ENCODE results near the gene TM2D3.
"Not testable (repeated sequence)": the region's sequence is repeated elsewhere in the genome, so short reads cannot be mapped to it uniquely, and the experiment has no call there.

The TM2D3 gene

GRCh38 chr15:101657968-101658784 is 6.0 kb upstream of the TM2D3 start:
- no peak overlapping the region for H3K9ac ChIP-seq (ENCODE audit: low read depth in 1 of 2, low read length in 2 of 2)
- no peaks in the 10 kb centered on the region for H3K9me3 ChIP-seq (ENCODE audit: control insufficient read depth in 1 of 2, low read length in 2 of 2)
- H3K4me3 ChIP-seq (ENCODE audit: low read depth in 1 of 2, low read length in 2 of 2) = no peak overlapping the region
- peaks cover 7 to 23% of the 10 kb centered on the region in 2 donors for H3K36me3 ChIP-seq (ENCODE audit: control insufficient read depth in 1 of 2, insufficient read depth in 2 of 2, low read length in 2 of 2)
- peaks cover 7 to 8% of the 10 kb centered on the region in 2 donors for H3K4me1 ChIP-seq (ENCODE audit: control insufficient read depth in 1 of 2, insufficient read depth in 2 of 2, low read length in 2 of 2)
- H3K27ac ChIP-seq (ENCODE audit: low read depth, low read length) = no peak overlapping the region
- H3K27me3 ChIP-seq (ENCODE audit: control insufficient read depth in 1 of 2, insufficient read depth in 2 of 2, low read length in 2 of 2) = no peaks in the 10 kb centered on the region

GRCh38 chr15:101657171-101657570 is 5.0 kb upstream of the TM2D3 start:
- Histone ChIP-seq H3K4me1 (ENCODE audit: control insufficient read depth in 1 of 2, insufficient read depth in 2 of 2, low read length in 2 of 2) (peaks cover 8 to 11% of the 10 kb centered on the region in 2 donors), H3K9me3 (ENCODE audit: control insufficient read depth in 1 of 2, low read length in 2 of 2) (no peaks in the 10 kb centered on the region), H3K36me3 (ENCODE audit: control insufficient read depth in 1 of 2, insufficient read depth in 2 of 2, low read length in 2 of 2) (peaks cover 7 to 23% of the 10 kb centered on the region in 2 donors), H3K27ac (ENCODE audit: low read depth, low read length) (no peak overlapping the region), H3K9ac (ENCODE audit: low read depth in 1 of 2, low read length in 2 of 2) (no peak overlapping the region), H3K4me3 (ENCODE audit: low read depth in 1 of 2, low read length in 2 of 2) (no peak overlapping the region), H3K27me3 (ENCODE audit: control insufficient read depth in 1 of 2, insufficient read depth in 2 of 2, low read length in 2 of 2) (no peaks in the 10 kb centered on the region)

- H3K9me3 ChIP-seq (ENCODE audit: control insufficient read depth in 1 of 2, low read length in 2 of 2); H3K4me3 ChIP-seq (ENCODE audit: low read depth in 1 of 2, low read length in 2 of 2); H3K27ac ChIP-seq (ENCODE audit: low read depth, low read length); H3K9ac ChIP-seq (ENCODE audit: low read depth in 1 of 2, low read length in 2 of 2); H3K27me3 ChIP-seq (ENCODE audit: control insufficient read depth in 1 of 2, insufficient read depth in 2 of 2, low read length in 2 of 2); H3K36me3 ChIP-seq (ENCODE audit: control insufficient read depth in 1 of 2, insufficient read depth in 2 of 2, low read length in 2 of 2): not testable (repeated sequence)
- H3K4me1 ChIP-seq (ENCODE audit: control insufficient read depth in 1 of 2, insufficient read depth in 2 of 2, low read length in 2 of 2) = peaks cover 24 to 26% of the 10 kb centered on the region in 2 donors
Observed at GRCh38 chr15:101654624-101655337, 2.6 kb upstream of the TM2D3 start.

GRCh38 chr15:101654171-101654570 is 2.0 kb upstream of the TM2D3 start:
- Histone ChIP-seq H3K9ac (ENCODE audit: low read depth in 1 of 2, low read length in 2 of 2) (no peak overlapping the region), H3K4me3 (ENCODE audit: low read depth in 1 of 2, low read length in 2 of 2) (no peak overlapping the region), H3K27me3 (ENCODE audit: control insufficient read depth in 1 of 2, insufficient read depth in 2 of 2, low read length in 2 of 2) (no peaks in the 10 kb centered on the region), H3K36me3 (ENCODE audit: control insufficient read depth in 1 of 2, insufficient read depth in 2 of 2, low read length in 2 of 2) (peaks cover 3 to 6% of the 10 kb centered on the region in 2 donors), H3K9me3 (ENCODE audit: control insufficient read depth in 1 of 2, low read length in 2 of 2) (no peaks in the 10 kb centered on the region), H3K4me1 (ENCODE audit: control insufficient read depth in 1 of 2, insufficient read depth in 2 of 2, low read length in 2 of 2) (peaks cover 24 to 26% of the 10 kb centered on the region in 2 donors), H3K27ac (ENCODE audit: low read depth, low read length) (no peak overlapping the region)

- peak overlapping the region; percentile 95 for H3K27ac ChIP-seq (ENCODE audit: low read depth, low read length)
Observed at GRCh38 chr15:101652786-101653430, 727 bp upstream of the TM2D3 start.

GRCh38 chr15:101651554-101652097 is 555 bp downstream of the TM2D3 start:
- Histone ChIP-seq H3K9me3 (ENCODE audit: control insufficient read depth in 1 of 2, low read length in 2 of 2) (no peaks in the 10 kb centered on the region), H3K4me1 (ENCODE audit: control insufficient read depth in 1 of 2, insufficient read depth in 2 of 2, low read length in 2 of 2) (peaks cover 19 to 21% of the 10 kb centered on the region in 2 donors), H3K27ac (ENCODE audit: low read depth, low read length) (peak overlapping the region; percentile 95), H3K27me3 (ENCODE audit: control insufficient read depth in 1 of 2, insufficient read depth in 2 of 2, low read length in 2 of 2) (no peaks in the 10 kb centered on the region), H3K4me3 (ENCODE audit: low read depth in 1 of 2, low read length in 2 of 2) (peak overlapping the region; percentile 96 to 97), H3K36me3 (ENCODE audit: control insufficient read depth in 1 of 2, insufficient read depth in 2 of 2, low read length in 2 of 2) (peaks cover 12 to 22% of the 10 kb centered on the region in 2 donors), H3K9ac (ENCODE audit: low read depth in 1 of 2, low read length in 2 of 2) (peak overlapping the region; percentile 96 to 97)

More at GRCh38 chr15:101652786-101653430, 727 bp upstream of the TM2D3 start:
- no peaks in the 10 kb centered on the region for H3K9me3 ChIP-seq (ENCODE audit: control insufficient read depth in 1 of 2, low read length in 2 of 2)
- peak overlapping the region; percentile 96 to 97 for H3K9ac ChIP-seq (ENCODE audit: low read depth in 1 of 2, low read length in 2 of 2)
- no peaks in the 10 kb centered on the region for H3K27me3 ChIP-seq (ENCODE audit: control insufficient read depth in 1 of 2, insufficient read depth in 2 of 2, low read length in 2 of 2)
- peaks cover 23% of the 10 kb centered on the region in 2 donors for H3K4me1 ChIP-seq (ENCODE audit: control insufficient read depth in 1 of 2, insufficient read depth in 2 of 2, low read length in 2 of 2)
- peaks cover 12% of the 10 kb centered on the region in 2 donors for H3K36me3 ChIP-seq (ENCODE audit: control insufficient read depth in 1 of 2, insufficient read depth in 2 of 2, low read length in 2 of 2)
- peak overlapping the region; percentile 96 to 97 for H3K4me3 ChIP-seq (ENCODE audit: low read depth in 1 of 2, low read length in 2 of 2)

GRCh38 chr15:101650145-101650544 is 2.0 kb downstream of the TM2D3 start:
- Histone ChIP-seq H3K9me3 (ENCODE audit: control insufficient read depth in 1 of 2, low read length in 2 of 2) (no peaks in the 10 kb centered on the region), H3K4me3 (ENCODE audit: low read depth in 1 of 2, low read length in 2 of 2) (no peak overlapping the region), H3K36me3 (ENCODE audit: control insufficient read depth in 1 of 2, insufficient read depth in 2 of 2, low read length in 2 of 2) (peaks cover 15 to 25% of the 10 kb centered on the region in 2 donors), H3K9ac (ENCODE audit: low read depth in 1 of 2, low read length in 2 of 2) (peak overlapping the region in 1 of 2 donors; percentile 18), H3K4me1 (ENCODE audit: control insufficient read depth in 1 of 2, insufficient read depth in 2 of 2, low read length in 2 of 2) (peaks cover 19 to 21% of the 10 kb centered on the region in 2 donors), H3K27me3 (ENCODE audit: control insufficient read depth in 1 of 2, insufficient read depth in 2 of 2, low read length in 2 of 2) (no peaks in the 10 kb centered on the region), H3K27ac (ENCODE audit: low read depth, low read length) (no peak overlapping the region)

- H3K27me3 ChIP-seq (ENCODE audit: control insufficient read depth in 1 of 2, insufficient read depth in 2 of 2, low read length in 2 of 2) = no peaks in the 10 kb centered on the region
Observed at GRCh38 chr15:101648356-101648755, 3.8 kb downstream of the TM2D3 start.

GRCh38 chr15:101647251-101647650 is 4.9 kb downstream of the TM2D3 start:
- peaks cover 29 to 44% of the 10 kb centered on the region in 2 donors for H3K36me3 ChIP-seq (ENCODE audit: control insufficient read depth in 1 of 2, insufficient read depth in 2 of 2, low read length in 2 of 2)
- no peak overlapping the region for H3K9ac ChIP-seq (ENCODE audit: low read depth in 1 of 2, low read length in 2 of 2)

More at GRCh38 chr15:101648356-101648755, 3.8 kb downstream of the TM2D3 start:
- no peak overlapping the region for H3K9ac ChIP-seq (ENCODE audit: low read depth in 1 of 2, low read length in 2 of 2)
- no peak overlapping the region for H3K4me3 ChIP-seq (ENCODE audit: low read depth in 1 of 2, low read length in 2 of 2)
- H3K27ac ChIP-seq (ENCODE audit: low read depth, low read length) = no peak overlapping the region
- H3K4me1 ChIP-seq (ENCODE audit: control insufficient read depth in 1 of 2, insufficient read depth in 2 of 2, low read length in 2 of 2) = peaks cover 19 to 21% of the 10 kb centered on the region in 2 donors
- no peaks in the 10 kb centered on the region for H3K9me3 ChIP-seq (ENCODE audit: control insufficient read depth in 1 of 2, low read length in 2 of 2)
- peaks cover 24 to 39% of the 10 kb centered on the region in 2 donors for H3K36me3 ChIP-seq (ENCODE audit: control insufficient read depth in 1 of 2, insufficient read depth in 2 of 2, low read length in 2 of 2)

More at GRCh38 chr15:101647251-101647650, 4.9 kb downstream of the TM2D3 start:
- H3K27ac ChIP-seq (ENCODE audit: low read depth, low read length) = no peak overlapping the region
- no peaks in the 10 kb centered on the region for H3K9me3 ChIP-seq (ENCODE audit: control insufficient read depth in 1 of 2, low read length in 2 of 2)
- H3K4me3 ChIP-seq (ENCODE audit: low read depth in 1 of 2, low read length in 2 of 2) = no peak overlapping the region
- H3K4me1 ChIP-seq (ENCODE audit: control insufficient read depth in 1 of 2, insufficient read depth in 2 of 2, low read length in 2 of 2) = peaks cover 17 to 25% of the 10 kb centered on the region in 2 donors
- H3K27me3 ChIP-seq (ENCODE audit: control insufficient read depth in 1 of 2, insufficient read depth in 2 of 2, low read length in 2 of 2) = no peaks in the 10 kb centered on the region
